Measurements from ENCODE around the gene MT1G.

Gene MT1G

DNA sequence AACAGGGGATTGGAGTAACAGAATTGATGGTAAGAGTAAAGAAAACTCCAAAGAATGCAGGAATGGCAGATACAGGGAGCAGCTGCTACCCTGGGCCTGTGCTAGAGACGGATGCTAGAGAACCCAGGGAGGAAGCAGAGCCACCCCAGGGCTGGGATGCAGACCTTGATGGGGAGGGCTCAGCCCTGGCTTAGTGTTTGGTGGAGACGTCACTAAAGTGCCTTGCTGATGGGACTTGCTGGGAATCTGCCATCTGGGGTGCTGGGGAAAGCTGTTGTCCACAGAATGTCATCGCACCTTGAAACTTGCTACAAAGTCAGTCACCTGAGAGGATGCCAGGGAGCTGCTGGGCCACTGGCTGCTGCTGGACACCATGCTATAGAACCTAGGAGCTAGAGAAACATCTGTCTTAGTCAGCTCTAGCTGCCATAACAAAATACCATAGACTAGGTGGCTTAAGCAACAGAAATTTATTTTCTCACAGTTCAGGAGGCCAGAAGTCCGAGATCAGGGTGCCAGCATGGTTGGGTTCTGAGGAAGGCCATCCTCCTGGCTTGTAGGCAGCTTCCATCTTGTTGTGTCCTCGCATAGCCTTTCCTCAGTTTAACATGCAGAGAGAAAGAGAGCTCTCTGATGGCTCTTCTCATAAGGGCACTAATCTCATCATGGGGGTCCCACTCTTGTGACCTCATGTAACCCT lies 29.7 kb upstream of the MT1G start:
- no peak for DNase-seq (ENCODE audit: low read depth)
- TF ChIP-seq, protein P1, sequence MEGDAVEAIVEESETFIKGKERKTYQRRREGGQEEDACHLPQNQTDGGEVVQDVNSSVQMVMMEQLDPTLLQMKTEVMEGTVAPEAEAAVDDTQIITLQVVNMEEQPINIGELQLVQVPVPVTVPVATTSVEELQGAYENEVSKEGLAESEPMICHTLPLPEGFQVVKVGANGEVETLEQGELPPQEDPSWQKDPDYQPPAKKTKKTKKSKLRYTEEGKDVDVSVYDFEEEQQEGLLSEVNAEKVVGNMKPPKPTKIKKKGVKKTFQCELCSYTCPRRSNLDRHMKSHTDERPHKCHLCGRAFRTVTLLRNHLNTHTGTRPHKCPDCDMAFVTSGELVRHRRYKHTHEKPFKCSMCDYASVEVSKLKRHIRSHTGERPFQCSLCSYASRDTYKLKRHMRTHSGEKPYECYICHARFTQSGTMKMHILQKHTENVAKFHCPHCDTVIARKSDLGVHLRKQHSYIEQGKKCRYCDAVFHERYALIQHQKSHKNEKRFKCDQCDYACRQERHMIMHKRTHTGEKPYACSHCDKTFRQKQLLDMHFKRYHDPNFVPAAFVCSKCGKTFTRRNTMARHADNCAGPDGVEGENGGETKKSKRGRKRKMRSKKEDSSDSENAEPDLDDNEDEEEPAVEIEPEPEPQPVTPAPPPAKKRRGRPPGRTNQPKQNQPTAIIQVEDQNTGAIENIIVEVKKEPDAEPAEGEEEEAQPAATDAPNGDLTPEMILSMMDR (IDR thresholded peaks at IDR 0.05; ENCODE audit: control insufficient read depth, insufficient read depth, low read depth, low read length, missing control alignments), result no peak
- no peak overlapping the region for H3K4me3 ChIP-seq (ENCODE audit: control insufficient read depth, low read depth, low read length)

DNA sequence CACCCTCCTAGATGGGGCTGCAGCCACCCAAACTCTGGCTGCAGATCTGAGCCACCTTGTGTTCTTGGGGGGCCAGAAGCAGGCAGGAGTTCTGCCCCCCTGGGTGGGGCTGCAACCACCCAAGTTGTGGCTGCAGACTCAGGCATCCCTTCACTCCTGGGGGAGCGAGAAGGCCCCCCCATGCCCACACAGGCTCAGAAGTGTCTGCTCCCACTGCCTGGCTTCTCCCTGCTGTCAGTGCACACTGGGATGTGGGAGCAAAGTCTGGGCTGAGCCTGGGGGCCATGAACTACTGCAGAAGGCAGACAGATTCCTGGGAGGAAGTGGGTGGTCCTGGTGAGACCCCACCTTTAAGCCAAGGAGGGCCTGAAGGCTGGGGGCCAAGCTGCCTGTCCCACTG lies 27.4 kb upstream of the MT1G start:
- no peak overlapping the region for H3K4me3 ChIP-seq (ENCODE audit: control insufficient read depth, low read depth, low read length)
- TF ChIP-seq, protein P1 (IDR thresholded peaks at IDR 0.05; ENCODE audit: control insufficient read depth, insufficient read depth, low read depth, low read length, missing control alignments), result no peak
- no peak for DNase-seq (ENCODE audit: low read depth)

DNA sequence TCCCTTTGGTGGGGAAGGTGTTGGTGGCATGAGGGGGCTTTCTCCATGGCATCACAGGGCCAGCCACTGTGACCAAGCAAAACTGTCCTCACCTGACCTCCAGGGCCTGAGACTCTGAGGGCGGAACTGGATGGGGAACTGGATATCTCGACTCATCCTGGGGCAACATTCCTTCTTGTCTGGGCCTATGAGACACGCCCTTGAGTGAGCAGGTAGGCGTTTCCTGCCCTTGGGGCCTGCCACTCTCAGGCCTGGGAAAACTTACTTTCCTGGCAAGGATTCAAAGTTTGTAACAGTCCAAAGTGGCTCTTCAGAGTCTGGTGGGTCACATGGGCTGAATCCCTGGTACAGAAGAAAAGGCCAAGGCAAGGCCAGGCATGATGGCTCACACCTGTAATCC lies 24.0 kb upstream of the MT1G start:
- TF ChIP-seq, protein P1 (IDR thresholded peaks at IDR 0.05; ENCODE audit: control insufficient read depth, insufficient read depth, low read depth, low read length, missing control alignments), result no peak
- no peak for DNase-seq (ENCODE audit: low read depth)
- H3K4me3 ChIP-seq (ENCODE audit: control insufficient read depth, low read depth, low read length), result no peak overlapping the region

DNA sequence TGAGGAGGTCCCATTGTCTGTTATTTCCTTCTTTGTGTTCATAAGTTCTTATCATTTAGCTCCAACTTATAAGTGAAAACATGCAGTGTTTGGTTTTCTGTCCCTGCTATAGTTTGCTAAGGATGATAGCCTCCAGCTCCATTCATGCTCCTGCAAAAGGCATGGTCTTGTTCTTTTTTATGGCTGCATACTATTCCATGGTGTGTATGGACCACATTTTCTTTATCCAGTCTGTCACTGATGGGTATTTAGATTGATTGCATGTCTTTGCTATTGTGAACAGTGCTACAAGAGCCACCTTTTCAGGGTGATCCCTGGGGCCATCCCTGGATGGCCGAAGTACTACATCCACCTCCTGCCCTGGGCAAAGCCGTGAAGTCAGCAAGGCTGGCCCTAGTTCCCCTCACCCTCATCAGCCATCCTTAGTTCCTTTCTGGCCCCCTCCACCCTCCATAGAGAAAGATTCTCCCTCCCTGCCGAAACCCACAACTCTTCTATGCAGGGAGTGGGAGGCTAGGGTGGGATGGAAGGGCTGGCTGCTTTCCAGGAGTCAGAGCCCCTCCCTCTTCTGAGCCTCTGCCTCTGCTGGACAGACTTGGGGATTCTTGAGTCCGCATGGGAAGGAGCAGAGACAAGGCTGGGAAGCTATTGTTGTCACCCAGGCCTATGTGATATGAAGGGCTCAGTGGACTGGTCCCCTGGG lies 22.7 kb upstream of the MT1G start:
- no peak overlapping the region for H3K4me3 ChIP-seq (ENCODE audit: control insufficient read depth, low read depth, low read length)
- TF ChIP-seq, protein P1 (IDR thresholded peaks at IDR 0.05; ENCODE audit: control insufficient read depth, insufficient read depth, low read depth, low read length, missing control alignments), result no peak
- DNase-seq (ENCODE audit: low read depth), result no peak

DNA sequence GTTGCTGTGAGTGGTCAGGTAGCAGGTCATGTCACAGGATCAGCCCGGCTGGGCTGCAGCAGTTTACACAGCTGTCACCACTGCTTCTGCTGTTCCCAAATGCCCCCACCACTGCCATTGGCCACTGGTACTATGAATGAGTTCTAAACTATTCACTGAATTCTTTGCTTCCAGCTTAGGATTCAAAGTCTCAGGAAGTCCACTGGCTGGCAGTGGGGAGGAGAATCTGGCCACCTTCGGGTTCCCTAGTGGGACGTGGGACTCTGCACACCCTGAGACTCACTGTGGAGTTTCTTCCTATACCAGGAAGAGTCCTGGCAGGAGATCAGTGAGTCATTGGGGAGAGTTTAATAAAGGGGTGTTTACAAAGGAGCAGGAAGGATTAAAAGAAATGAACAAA lies 21.3 kb upstream of the MT1G start:
- no peak for DNase-seq (ENCODE audit: low read depth)
- no peak overlapping the region for H3K4me3 ChIP-seq (ENCODE audit: control insufficient read depth, low read depth, low read length)
- TF ChIP-seq, protein P1 (IDR thresholded peaks at IDR 0.05; ENCODE audit: control insufficient read depth, insufficient read depth, low read depth, low read length, missing control alignments), result no peak

DNA sequence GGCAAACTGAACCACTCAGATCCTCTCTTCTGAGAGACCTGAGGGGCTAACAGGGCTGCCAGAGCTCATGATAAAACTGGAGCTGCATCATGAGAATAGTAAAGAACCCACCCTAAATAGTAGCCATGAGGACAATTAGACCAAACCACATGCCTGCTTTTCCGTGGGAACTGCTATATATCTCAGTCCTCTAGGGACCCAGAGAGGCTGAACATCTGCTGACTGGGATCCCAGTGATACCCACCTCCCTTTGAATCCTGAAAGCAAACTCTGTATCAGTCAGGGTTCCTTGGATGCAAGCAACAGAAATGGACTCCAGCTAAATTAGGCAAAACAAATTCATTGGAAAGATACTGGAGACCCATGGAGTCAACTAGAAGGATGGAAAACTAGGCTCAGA lies 20.9 kb upstream of the MT1G start:
- H3K4me3 ChIP-seq (ENCODE audit: control insufficient read depth, low read depth, low read length), result no peak overlapping the region
- TF ChIP-seq, protein P1 (IDR thresholded peaks at IDR 0.05; ENCODE audit: control insufficient read depth, insufficient read depth, low read depth, low read length, missing control alignments), result no peak
- DNase-seq (ENCODE audit: low read depth), result no peak
